Caco-2 (cell line): ENCODE measurements around the gene QPRT. TPM values are rescaled to one million over a fixed set of nuclear protein-coding genes. Genes with fewer than 3 reads are reported as not detected.

Experiments
- BruUV-seq: library from RNA; stranded (reverse); fragments of 400-500 nt; replicated peaks from 2 replicates; lab custom pipeline; 2021; lab: Mats Ljungman, UMichigan
- CTCF ChIA-PET: fragments of 300-600 bp; sonication (Branson Sonifier 250); formaldehyde crosslinking; loops from one replicate; lab custom pipeline; 2022; ENCODE audit warnings: antibody characterized with exemption; lab: Charles Lee
- POLR2A ChIA-PET: fragments of 300-600 bp; sonication (Branson Sonifier 250); formaldehyde crosslinking; loops from one replicate; lab custom pipeline; 2022; ENCODE audit warnings: antibody characterized with exemption; lab: Charles Lee
- DNase-seq, 2 experiments: peaks; one replicate each; pipeline versions ENCODE4 v3.0.0 to v3.0.0-alpha.2; 2020 to 2022
- H3K27me3 ChIP-seq: replicated peaks from 2 replicates; pipeline ENCODE4 v1.6.0; 2011; ENCODE audit warnings: low read length; ENCODE audit not compliant: control insufficient read depth, insufficient read depth
- H3K36me3 ChIP-seq: 2 replicates; pipeline ENCODE4 v1.5.1; 2011; ENCODE audit warnings: low read length; ENCODE audit not compliant: control insufficient read depth, insufficient read depth
- H3K4me1 ChIP-seq: fragments of 250-450 bp; sonication (Bioruptor Pico); 2 replicates; pipeline ENCODE4 v1.5.1; 2020; ENCODE audit warnings: mild to moderate bottlenecking
- H3K4me3 ChIP-seq: 2 replicates; pipeline ENCODE4 v1.5.1; 2011; ENCODE audit warnings: low read depth, mild to moderate bottlenecking, control low read depth, low read length
- H3K9me3 ChIP-seq: fragments of 250-450 bp; sonication (Bioruptor Pico); 2 replicates; pipeline ENCODE4 v1.5.1; 2020; ENCODE audit warnings: mild to moderate bottlenecking, moderate library complexity
- H3K27ac Mint-ChIP-seq: one replicate; pipeline ENCODE4 v1.8.0; 2022; ENCODE audit warnings: mixed read lengths; ENCODE audit not compliant: unreplicated experiment
- H3K27me3 Mint-ChIP-seq: one replicate; pipeline ENCODE4 v1.8.0; 2022; ENCODE audit warnings: mixed read lengths; ENCODE audit not compliant: insufficient read depth, unreplicated experiment
- H3K36me3 Mint-ChIP-seq: one replicate; pipeline ENCODE4 v1.8.0; 2022; ENCODE audit warnings: mild to moderate bottlenecking, mixed read lengths; ENCODE audit not compliant: insufficient read depth, unreplicated experiment
- H3K4me1 Mint-ChIP-seq: one replicate; pipeline ENCODE4 v1.8.0; 2022; ENCODE audit warnings: low read depth, mixed read lengths; ENCODE audit not compliant: unreplicated experiment
- H3K4me3 Mint-ChIP-seq: one replicate; pipeline ENCODE4 v1.8.0; 2022; ENCODE audit warnings: mild to moderate bottlenecking, moderate library complexity, mixed read lengths; ENCODE audit not compliant: unreplicated experiment
- H3K9me3 Mint-ChIP-seq: one replicate; pipeline ENCODE4 v1.8.0; 2022; ENCODE audit warnings: mixed read lengths; ENCODE audit not compliant: unreplicated experiment
- CTCF ChIP-seq, 2 experiments: fragments of 200-600 bp in 1 of 2; IDR thresholded peaks; 1 replicate in 1 of 2; 2 replicates in 1 of 2; pipeline versions ENCODE4 v1.5.1 to v1.8.0; 2011 to 2022; ENCODE audit warnings: antibody characterized with exemption in 1 of 2, control low read depth in 1 of 2, inconsistent platforms in 1 of 2, low read depth in 1 of 2, low read length in 1 of 2, mild to moderate bottlenecking in 1 of 2, moderate library complexity in 1 of 2; ENCODE audit not compliant: insufficient read depth in 1 of 2, severe bottlenecking in 1 of 2, unreplicated experiment in 1 of 2
- intact Hi-C: fragments of 100-400 bp; cut with micrococcal nuclease; formaldehyde crosslinking; loops from one replicate; pipeline ENCODE4 v1.10.0; 2022; ENCODE audit not compliant: unreplicated experiment
- total RNA-seq: library from RNA; stranded (reverse); gene quantifications from 2 replicates; pipeline ENCODE4 v1.2.3, GENCODE V29; 2022

QPRT gene
- total RNA-seq, 1 experiment from 2014 or later, result 178 TPM

- H3K36me3 ChIP-seq, result no peaks in the 10 kb centered on the region; the same call in 1 of the 2 replicates
- H3K4me1 ChIP-seq, result peaks cover 17% of the 10 kb centered on the region
- CTCF ChIA-PET, result no interaction called here
- no peaks in the 10 kb centered on the region for H3K27me3 Mint-ChIP-seq
- H3K4me3 Mint-ChIP-seq, result no peak overlapping the region
- H3K27ac Mint-ChIP-seq, result no peak overlapping the region
- POLR2A ChIA-PET, result no interaction called here
- peaks cover 33% of the 10 kb centered on the region for H3K4me1 Mint-ChIP-seq
- no peak for TF ChIP-seq CTCF (IDR thresholded peaks at IDR 0.05; ENCODE audit: insufficient read depth in 1 of 2, low read depth in 1 of 2, low read length in 1 of 2, severe bottlenecking in 1 of 2, unreplicated experiment in 1 of 2)
- H3K27me3 ChIP-seq, result no peaks in the 10 kb centered on the region
- H3K9me3 ChIP-seq, result no peaks in the 10 kb centered on the region
- DNase-seq, result no peak
- no peaks in the 10 kb centered on the region for H3K9me3 Mint-ChIP-seq
- intact Hi-C loops, result no loop called here
- H3K36me3 Mint-ChIP-seq, result no peaks in the 10 kb centered on the region
- no peak overlapping the region for H3K4me3 ChIP-seq
- BruUV-seq, result no TSS peak
These were observed 55.8 kb downstream of the QPRT start for GRCh38 chr16:29734786-29735185.

- H3K27ac Mint-ChIP-seq, result no peak overlapping the region
- Histone ChIP-seq H3K27me3 (no peaks in the 10 kb centered on the region), H3K36me3 (no peaks in the 10 kb centered on the region; the same call in 1 of the 2 replicates), H3K9me3 (no peaks in the 10 kb centered on the region), H3K4me3 (no peak overlapping the region), H3K4me1 (peaks cover 26% of the 10 kb centered on the region)
- TF ChIP-seq CTCF (IDR thresholded peaks at IDR 0.05; ENCODE audit: insufficient read depth in 1 of 2, low read depth in 1 of 2, low read length in 1 of 2, severe bottlenecking in 1 of 2, unreplicated experiment in 1 of 2), result peak in 1 of 2 experiments; percentile 30
- ChIA-PET POLR2A (no interaction called here), CTCF (interaction anchor here (0.5 to 0.9 kb wide), 2 partner anchors 13 to 54 kb away, joined by 3 read pairs; partner anchors contain the start of gene KIF22)
- DNase-seq, result no peak
- no peaks in the 10 kb centered on the region for H3K36me3 Mint-ChIP-seq
- H3K9me3 Mint-ChIP-seq, result no peaks in the 10 kb centered on the region
- intact Hi-C loops, result no loop called here
- BruUV-seq, result no TSS peak
- H3K27me3 Mint-ChIP-seq, result no peaks in the 10 kb centered on the region
- peaks cover 44% of the 10 kb centered on the region for H3K4me1 Mint-ChIP-seq
- H3K4me3 Mint-ChIP-seq, result no peak overlapping the region
These were observed 57.1 kb downstream of the QPRT start for GRCh38 chr16:29736112-29736511.

GRCh38 chr16:29736764-29737163, 57.8 kb downstream of the QPRT start:
- Histone ChIP-seq H3K27me3 (no peaks in the 10 kb centered on the region), H3K9me3 (no peaks in the 10 kb centered on the region), H3K36me3 (no peaks in the 10 kb centered on the region; the same call in 1 of the 2 replicates), H3K4me1 (peaks cover 33% of the 10 kb centered on the region), H3K4me3 (no peak overlapping the region)
- DNase-seq, result no peak
- Mint-ChIP-seq H3K27ac (no peak overlapping the region), H3K4me1 (peaks cover 44% of the 10 kb centered on the region), H3K4me3 (no peak overlapping the region), H3K9me3 (no peaks in the 10 kb centered on the region), H3K36me3 (no peaks in the 10 kb centered on the region), H3K27me3 (no peaks in the 10 kb centered on the region)
- ChIA-PET CTCF (no interaction called here), POLR2A (no interaction called here)
- no TSS peak for BruUV-seq
- intact Hi-C loops, result no loop called here
- no peak for TF ChIP-seq CTCF (IDR thresholded peaks at IDR 0.05; ENCODE audit: insufficient read depth in 1 of 2, low read depth in 1 of 2, low read length in 1 of 2, severe bottlenecking in 1 of 2, unreplicated experiment in 1 of 2)
